Esophagus muscularis mucosa (tissue), 4 donors: ENCODE measurements around the gene GTPBP3. TPM values are rescaled to one million over a fixed set of nuclear protein-coding genes. Genes with fewer than 3 reads are reported as not detected.
A peak's percentile ranks its signal among the peaks of the same experiment; 100 is the strongest.

ENCODE experiments used
- DNase-seq: peaks from one replicate; pipeline ENCODE4 v3.0.0-alpha.2; 2017; ENCODE audit errors: extremely low spot score
- H3K27ac ChIP-seq, 4 donors: fragments of 200-600 bp; sonication (generic); replicated peaks in 1 of 4; 1 replicate in 3 of 4; 2 replicates in 1 of 4; pipeline ENCODE4 v1.5.1; 2016 to 2019; ENCODE audit warnings: mild to moderate bottlenecking in 1 of 4
- H3K27me3 ChIP-seq, 4 donors: fragments of 200-600 bp; sonication (generic); one replicate each; pipeline versions ENCODE4 v1.5.1 to v1.6.0; 2016 to 2019
- H3K36me3 ChIP-seq, 4 donors: fragments of 200-600 bp; sonication (generic); one replicate each; pipeline ENCODE4 v1.5.1; 2016 to 2019
- H3K4me1 ChIP-seq, 4 donors: fragments of 200-600 bp; sonication (generic); one replicate each; pipeline ENCODE4 v1.5.1; 2016 to 2019
- H3K4me3 ChIP-seq, 4 donors: fragments of 200-600 bp; sonication (generic); 1 replicate in 2 of 4; 2 replicates in 2 of 4; pipeline ENCODE4 v1.5.1; 2016 to 2019; ENCODE audit warnings: mild to moderate bottlenecking in 4 of 4, moderate library complexity in 1 of 4
- H3K9me3 ChIP-seq, 4 donors: fragments of 200-600 bp; sonication (generic); 1 replicate in 3 of 4; 2 replicates in 1 of 4; pipeline ENCODE4 v1.5.1; 2016 to 2019
- CTCF ChIP-seq, 3 experiments: fragments of 200-600 bp in 2 of 3; fragments of 450-650 bp in 1 of 3; sonication (generic) in 2 of 3; IDR thresholded peaks; one replicate each; pipeline ENCODE4 v1.5.1; 2017 to 2019; ENCODE audit warnings: antibody characterized with exemption in 3 of 3, mild to moderate bottlenecking in 2 of 3, moderate library complexity in 1 of 3
- EP300 ChIP-seq: sonication (generic); formaldehyde crosslinking; IDR thresholded peaks from one replicate; pipeline ENCODE4 v1.6.1; 2017; ENCODE audit warnings: antibody characterized with exemption
- POLR2A ChIP-seq: fragments of 450-650 bp; IDR thresholded peaks from one replicate; pipeline ENCODE4 v1.6.1; 2017; ENCODE audit warnings: antibody characterized with exemption, moderate library complexity, mild to moderate bottlenecking, low read depth
- POLR2AphosphoS5 ChIP-seq, 2 donors: sonication (generic); formaldehyde crosslinking; IDR thresholded peaks; one replicate each; pipeline ENCODE4 v1.6.1; 2017; ENCODE audit warnings: antibody characterized with exemption in 2 of 2
- WGBS: methylation state at CpG from one replicate; pipeline ENCODE4 v1.1.5; 2018; 5-methylcytosine and 5-hydroxymethylcytosine counted together
- intact Hi-C: fragments of 100-400 bp; cut with DNase I; formaldehyde crosslinking; loops from one replicate; pipeline ENCODE4 v1.15.1; 2023
- total RNA-seq, 4 donors: library from RNA; depleted of rRNA; stranded (reverse); fragments of >200 nt; gene quantifications; one replicate each; pipeline versions ENCODE4 v1.1.0 to v1.2.1, GENCODE V29; 2016

The GTPBP3 gene
- total RNA-seq, 4 donors from 2014 or later = 8.7 to 13.3 (median 10.2) TPM

- Histone ChIP-seq H3K36me3 (peaks cover 0 to 2% (median 0%) of the 10 kb centered on the region in 4 donors), H3K27me3 (peaks cover 0 to 14% (median 0%) of the 10 kb centered on the region in 4 donors), H3K9me3 (no peaks in the 10 kb centered on the region), H3K4me1 (peaks cover 0 to 10% (median 4%) of the 10 kb centered on the region in 4 donors), H3K27ac (no peak overlapping the region), H3K4me3 (no peak overlapping the region)
- intact Hi-C loops = no loop called here
- TF ChIP-seq CTCF (IDR thresholded peaks at IDR 0.05) = no peak
- TF ChIP-seq POLR2AphosphoS5 (IDR thresholded peaks at IDR 0.05) = no peak
- TF ChIP-seq POLR2A = no peak
- TF ChIP-seq EP300 = no peak
- no peak for DNase-seq
- 93% methylated on average over 15 of the region's 22 CpGs for WGBS
These were observed 28.0 kb downstream of the GTPBP3 start for GRCh38 chr19:17365361-17365760.

GRCh38 chr19:17370026-17370587 lies 32.8 kb downstream of the GTPBP3 start:
- H3K9me3 ChIP-seq = no peaks in the 10 kb centered on the region

GRCh38 chr19:17376935-17377600 lies 39.7 kb downstream of the GTPBP3 start, which contains the start of gene PLVAP:
Gene PLVAP, minus strand, starts transcription at chr19:17377342. Its CDS starts 54 bp downstream, at chr19:17377288.
- Histone ChIP-seq H3K9me3 (no peaks in the 10 kb centered on the region), H3K36me3 (no peaks in the 10 kb centered on the region), H3K4me1 (peaks cover 2 to 10% (median 6%) of the 10 kb centered on the region in 4 donors), H3K4me3 (peak within 1 kb of the TSS; percentile 37 to 52 (median 38)), H3K27ac (peak within 1 kb of the TSS; percentile 1 to 55 (median 28)), H3K27me3 (peaks cover 0 to 22% (median 0%) of the 10 kb centered on the region in 4 donors)
- DNase-seq = no peak
- whole genome bisulfite sequencing = 58% methylated on average over 34 of the region's 39 CpGs
- intact Hi-C loops = no loop called here
- peak; percentile 49 to 54 for TF ChIP-seq POLR2AphosphoS5 (IDR thresholded peaks at IDR 0.05)
- no peak for TF ChIP-seq POLR2A
- peak in 1 of 3 experiments; percentile 17 for TF ChIP-seq CTCF (IDR thresholded peaks at IDR 0.05)
- TF ChIP-seq EP300 = no peak

More at GRCh38 chr19:17370026-17370587, 32.8 kb downstream of the GTPBP3 start:
- WGBS = 15% methylated on average over 8 of the region's 8 CpGs
- DNase-seq = no peak
- intact Hi-C loops = no loop called here
- TF ChIP-seq CTCF (IDR thresholded peaks at IDR 0.05) (no peak), EP300 (no peak), POLR2AphosphoS5 (IDR thresholded peaks at IDR 0.05) (no peak), POLR2A (no peak)
- H3K27me3 ChIP-seq = peaks cover 0 to 14% (median 0%) of the 10 kb centered on the region in 4 donors
- H3K4me1 ChIP-seq = peaks cover 0 to 10% (median 4%) of the 10 kb centered on the region in 4 donors
- H3K36me3 ChIP-seq = peaks cover 0 to 2% (median 0%) of the 10 kb centered on the region in 4 donors
- no peak overlapping the region for H3K27ac ChIP-seq
- H3K4me3 ChIP-seq = no peak overlapping the region

- Histone ChIP-seq H3K27me3 (peaks cover 0 to 22% (median 0%) of the 10 kb centered on the region in 4 donors), H3K27ac (no peak overlapping the region), H3K4me1 (peaks cover 6 to 15% (median 9%) of the 10 kb centered on the region in 4 donors), H3K9me3 (no peaks in the 10 kb centered on the region), H3K4me3 (no peak overlapping the region), H3K36me3 (no peaks in the 10 kb centered on the region)
- intact Hi-C loops = no loop called here
- TF ChIP-seq EP300 = no peak
- TF ChIP-seq POLR2AphosphoS5 (IDR thresholded peaks at IDR 0.05) = no peak
- TF ChIP-seq CTCF (IDR thresholded peaks at IDR 0.05) = no peak
- no peak for TF ChIP-seq POLR2A
- 76% methylated on average over 7 of the region's 13 CpGs for WGBS
- no peak for DNase-seq
These were observed 40.9 kb downstream of the GTPBP3 start for GRCh38 chr19:17378271-17378670.
